ELR (cell line): ENCODE results near the gene GNB4.

Experiments used
- DNase-seq: peaks from one replicate; pipeline ENCODE4 v3.0.0-alpha.2; 2015; ENCODE audit warnings: low read depth

The GNB4 gene

GRCh38 chr3:179451265-179452175, at the start of gene GNB4:
GNB4 (minus strand) TSS chr3:179451470; CDS start chr3:179426200, 25,270 bp downstream.
- DNase-seq = peak; percentile 90

GRCh38 chr3:179495483-179495882, 44.2 kb upstream of the GNB4 start:
- DNase-seq = no peak

- no peak for DNase-seq
Observed at GRCh38 chr3:179493260-179493659, 42.0 kb upstream of the GNB4 start.

- no peak for DNase-seq
Observed at GRCh38 chr3:179488213-179488612, 36.9 kb upstream of the GNB4 start.

- no peak for DNase-seq
Observed at GRCh38 chr3:179486806-179487205, 35.5 kb upstream of the GNB4 start.

GRCh38 chr3:179482857-179483256, 31.6 kb upstream of the GNB4 start:
- no peak for DNase-seq

GRCh38 chr3:179476215-179476614, 24.9 kb upstream of the GNB4 start:
- DNase-seq = no peak

- DNase-seq = no peak
Observed at GRCh38 chr3:179474480-179474879, 23.2 kb upstream of the GNB4 start.

GRCh38 chr3:179473565-179473964, 22.3 kb upstream of the GNB4 start:
- DNase-seq = no peak

- no peak for DNase-seq
Observed at GRCh38 chr3:179464323-179465092, 13.2 kb upstream of the GNB4 start.

GRCh38 chr3:179463319-179463718, 12.0 kb upstream of the GNB4 start:
- DNase-seq = no peak

GRCh38 chr3:179460260-179460659, 9.0 kb upstream of the GNB4 start:
- no peak for DNase-seq

GRCh38 chr3:179455954-179456353, 4.7 kb upstream of the GNB4 start:
- no peak for DNase-seq

GRCh38 chr3:179454887-179455286, 3.6 kb upstream of the GNB4 start:
- DNase-seq = peak; percentile 44

GRCh38 chr3:179453967-179454366, 2.7 kb upstream of the GNB4 start:
- no peak for DNase-seq

- DNase-seq = no peak
Observed at GRCh38 chr3:179452872-179453271, 1.6 kb upstream of the GNB4 start.

- peak; percentile 73 for DNase-seq
Observed at GRCh38 chr3:179452176-179452564, 900 bp upstream of the GNB4 start.

- DNase-seq = peak; percentile 66
Observed at GRCh38 chr3:179450901-179451264, 387 bp downstream of the GNB4 start.

- peak; percentile 39 for DNase-seq
Observed at GRCh38 chr3:179450261-179450701, 989 bp downstream of the GNB4 start.

GRCh38 chr3:179449636-179450035, 1.6 kb downstream of the GNB4 start:
- DNase-seq = peak; percentile 33

- no peak for DNase-seq
Observed at GRCh38 chr3:179447251-179447650, 4.0 kb downstream of the GNB4 start.

- DNase-seq = peak; percentile 65
Observed at GRCh38 chr3:179446501-179446900, 4.8 kb downstream of the GNB4 start.

- no peak for DNase-seq
Observed at GRCh38 chr3:179438841-179439240, 12.4 kb downstream of the GNB4 start.
